IPS-11a (cell line): ENCODE results near the gene SLC25A23.
A peak's percentile ranks its signal among the peaks of the same experiment; 100 is the strongest.

Experiments used
- H3K4me3 ChIP-seq: one replicate; pipeline ENCODE4 v1.5.1; 2013; ENCODE audit warnings: low read depth, low read length, control low read depth

The SLC25A23 gene

DNA sequence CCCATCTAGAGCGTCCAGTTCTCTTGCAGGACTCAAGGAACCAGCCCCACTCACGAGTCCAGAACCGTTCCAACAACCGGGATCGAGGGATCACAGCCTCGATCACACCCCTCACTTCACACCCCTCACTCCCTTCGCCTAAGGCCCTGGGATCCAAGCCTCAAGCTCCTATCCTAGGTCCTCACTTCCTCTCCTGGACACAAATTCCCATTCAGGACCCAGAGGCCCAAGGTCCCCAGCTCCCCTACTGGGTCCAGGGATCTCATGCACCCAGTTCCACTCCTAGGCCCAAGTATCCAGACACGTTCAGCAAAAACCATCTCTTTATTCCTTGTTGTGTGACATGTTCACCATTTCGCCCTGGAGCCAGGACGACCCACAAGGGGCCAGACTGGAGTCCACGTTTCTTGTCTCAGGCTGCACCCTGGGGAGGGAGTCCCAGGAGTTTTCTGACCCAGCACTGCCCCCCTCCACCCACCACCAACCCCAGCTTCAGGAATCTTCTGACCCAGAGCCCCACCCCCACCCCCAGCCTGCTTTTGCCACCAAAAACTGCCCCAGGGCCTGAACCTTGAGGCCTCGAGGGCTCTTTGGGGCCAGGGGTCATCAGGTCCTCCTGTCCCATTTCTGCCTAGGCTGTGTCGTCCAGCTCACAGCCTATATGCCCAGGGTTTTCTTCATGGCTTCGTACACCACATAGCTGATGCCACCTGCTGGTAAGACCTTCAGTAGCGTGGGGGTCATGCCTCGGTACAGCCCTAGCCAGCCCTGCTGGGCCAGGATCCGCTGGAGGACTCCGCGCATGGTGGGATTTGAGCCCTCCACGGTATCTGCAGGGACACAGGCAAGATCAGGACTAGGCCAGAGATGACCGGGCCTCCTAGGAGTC is 33.6 kb downstream of the SLC25A23 start:
- H3K4me3 ChIP-seq: no peak overlapping the region

GRCh38 chr19:6424939-6425731 is 34.5 kb downstream of the SLC25A23 start:
- H3K4me3 ChIP-seq: no peak overlapping the region

DNA sequence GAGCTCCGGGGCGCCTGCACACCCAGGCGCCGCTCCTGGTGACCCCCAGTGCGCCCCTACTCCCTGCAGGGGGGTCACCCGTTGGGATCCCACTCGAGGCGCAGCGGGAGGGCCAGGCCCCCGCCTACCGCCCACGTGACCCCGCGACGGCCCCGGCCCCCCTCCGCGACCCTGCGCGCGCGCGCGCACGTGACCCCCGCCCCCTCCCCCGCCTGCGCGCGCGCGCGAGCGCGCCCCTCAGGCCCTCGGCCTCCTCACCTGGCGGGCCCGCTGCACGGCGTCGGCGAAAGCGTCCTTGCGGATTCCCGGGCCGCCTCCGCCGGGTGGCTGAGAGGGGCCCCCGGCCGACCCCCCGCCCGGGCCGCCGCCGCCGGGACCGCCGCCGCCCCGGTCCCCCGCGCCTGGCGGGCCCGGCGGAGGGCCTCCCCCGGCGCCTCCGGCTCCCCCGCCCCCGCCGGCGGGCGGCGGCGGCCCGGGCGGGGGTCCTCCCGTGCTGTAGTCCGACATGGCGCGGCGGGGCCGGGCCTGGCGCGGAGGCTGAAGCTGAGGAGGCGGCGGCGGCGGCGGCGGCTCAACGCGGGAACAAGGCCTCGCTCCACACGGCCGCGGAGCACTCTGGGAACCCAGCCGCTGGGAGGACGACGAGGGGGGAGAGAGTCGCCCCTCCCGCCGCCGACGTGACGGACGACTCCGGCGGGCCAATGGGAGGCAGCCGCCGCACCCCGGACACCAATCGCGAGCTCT is 35.2 kb downstream of the SLC25A23 start, which contains the start of gene KHSRP:
TSS of gene KHSRP (minus strand) at position 617 of the 744 bp plus-strand sequence. CDS start at position 507, 110 bp downstream.
- H3K4me3 ChIP-seq: peak within 1 kb of the TSS; percentile 97

DNA sequence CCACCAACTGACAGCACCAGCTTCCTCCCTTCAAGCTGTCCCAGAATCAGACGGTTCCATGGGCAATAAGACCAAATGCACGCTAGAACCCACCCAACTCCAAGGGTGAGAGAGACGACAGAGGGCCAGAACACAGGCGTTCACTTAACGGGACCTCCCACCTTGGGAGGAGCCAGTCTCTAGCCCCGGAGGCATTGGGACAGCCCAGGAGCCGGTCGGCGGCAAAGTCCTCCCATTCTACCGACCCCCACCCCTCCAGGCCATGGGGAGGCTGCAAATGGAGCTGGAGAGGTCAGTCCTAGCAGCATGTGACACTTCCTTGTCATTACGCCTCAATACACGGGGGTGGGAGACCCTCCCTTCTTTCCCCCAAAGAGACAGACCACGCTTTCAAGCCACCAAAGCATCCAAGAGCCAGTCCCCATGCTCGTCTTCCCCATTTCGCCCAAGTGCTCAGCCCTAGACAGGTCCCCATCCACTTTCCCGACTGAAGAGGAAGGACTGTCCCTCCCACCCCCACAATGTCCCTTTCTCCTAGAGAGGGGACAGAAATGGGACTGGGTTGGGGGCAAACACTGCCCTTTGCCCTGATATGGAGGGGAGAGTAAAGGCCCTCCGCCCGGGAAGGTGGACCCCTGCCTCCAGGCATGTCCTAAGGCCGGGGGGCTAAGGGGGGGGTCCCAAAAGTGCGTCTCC is 35.9 kb downstream of the SLC25A23 start:
- peak overlapping the region; percentile 97 for H3K4me3 ChIP-seq

DNA sequence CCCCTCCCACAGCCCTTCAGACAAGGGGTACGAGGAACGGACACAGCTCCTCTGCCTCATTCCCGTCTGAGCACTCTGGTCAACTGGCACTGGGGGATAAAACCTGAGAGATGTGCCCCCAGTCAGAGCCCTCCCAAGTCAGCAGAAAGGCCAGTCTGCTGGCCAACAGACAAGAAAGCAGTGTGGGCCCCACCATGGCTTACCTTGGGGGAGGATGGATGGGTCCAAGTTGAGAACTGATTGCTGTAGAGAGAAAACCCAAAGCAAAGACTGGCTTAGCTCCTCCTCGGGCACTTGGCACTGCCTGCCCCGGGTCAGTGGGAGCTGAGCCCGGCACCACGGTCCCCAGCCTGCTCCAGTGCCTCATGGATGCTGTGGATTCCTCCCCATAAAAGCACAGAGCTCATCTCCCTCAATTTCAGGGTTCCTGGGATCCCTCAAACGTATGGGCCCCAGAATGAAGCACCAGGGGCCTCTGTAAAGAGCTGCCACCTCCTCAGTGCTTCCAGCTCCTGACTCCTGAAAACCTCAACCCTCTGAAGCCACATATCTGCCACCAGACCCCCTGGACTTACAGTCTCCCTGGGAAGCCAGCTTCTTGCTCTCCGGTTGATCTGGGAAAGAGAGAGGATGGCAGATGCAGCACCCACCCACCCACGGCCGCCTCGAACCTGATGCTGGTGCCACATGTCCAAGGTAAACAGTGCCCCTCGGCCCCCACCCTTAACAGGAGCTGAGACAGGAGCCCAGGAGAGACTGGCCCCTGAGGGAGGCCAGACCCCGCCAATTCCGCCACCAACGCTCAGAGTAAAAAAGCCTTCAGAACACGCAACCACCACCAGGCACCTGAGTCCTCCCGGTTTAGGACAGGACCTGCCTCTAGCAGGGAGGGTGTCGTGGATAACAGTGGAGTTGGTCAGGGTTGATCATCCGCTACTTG is 38.2 kb downstream of the SLC25A23 start:
- no peak overlapping the region for H3K4me3 ChIP-seq

- H3K4me3 ChIP-seq: no peak overlapping the region
Measured at GRCh38 chr19:6418562-6418932, 41.0 kb downstream of the SLC25A23 start.

DNA sequence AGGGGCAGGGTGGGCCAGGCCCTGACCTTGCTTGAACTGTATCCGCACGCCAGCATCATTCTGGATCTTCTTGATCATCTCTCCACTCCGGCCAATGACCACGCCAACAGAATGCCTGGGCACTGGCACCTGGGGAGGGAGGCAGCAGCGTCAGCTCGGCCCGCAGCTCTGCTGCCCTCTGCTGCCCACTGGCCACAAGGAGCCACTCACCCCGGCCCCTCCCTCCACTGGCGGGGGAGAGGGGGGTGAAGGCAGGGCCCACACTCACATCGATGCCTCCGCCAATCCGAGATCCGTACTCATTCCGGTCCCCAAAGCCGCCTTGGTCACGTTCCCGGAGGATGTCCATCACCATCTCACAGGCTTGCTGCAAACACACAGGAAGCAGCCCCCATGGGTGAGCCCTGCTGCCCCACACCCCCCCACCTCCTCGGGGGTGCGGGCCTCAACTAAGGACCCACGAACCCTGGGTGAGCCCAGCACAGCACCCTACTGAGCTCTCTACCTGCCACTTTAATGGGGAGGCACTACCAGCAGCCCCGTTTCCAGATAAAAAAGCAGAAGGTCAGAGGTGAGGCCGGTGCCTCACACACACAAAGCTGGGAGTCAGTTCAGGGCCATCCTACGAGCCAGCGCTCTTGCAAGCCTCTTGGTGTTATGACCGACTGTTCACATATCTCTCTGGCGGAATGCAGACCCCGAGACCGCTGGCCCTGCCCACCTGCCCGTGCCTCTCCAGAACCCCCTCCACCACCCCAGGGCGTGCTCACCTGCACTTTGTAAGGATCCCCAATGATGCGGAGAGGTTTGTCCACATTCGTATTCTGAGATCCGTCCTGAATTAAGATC is 41.7 kb downstream of the SLC25A23 start:
- no peak overlapping the region for H3K4me3 ChIP-seq

GRCh38 chr19:6416658-6417405 is 42.8 kb downstream of the SLC25A23 start:
- no peak overlapping the region for H3K4me3 ChIP-seq

DNA sequence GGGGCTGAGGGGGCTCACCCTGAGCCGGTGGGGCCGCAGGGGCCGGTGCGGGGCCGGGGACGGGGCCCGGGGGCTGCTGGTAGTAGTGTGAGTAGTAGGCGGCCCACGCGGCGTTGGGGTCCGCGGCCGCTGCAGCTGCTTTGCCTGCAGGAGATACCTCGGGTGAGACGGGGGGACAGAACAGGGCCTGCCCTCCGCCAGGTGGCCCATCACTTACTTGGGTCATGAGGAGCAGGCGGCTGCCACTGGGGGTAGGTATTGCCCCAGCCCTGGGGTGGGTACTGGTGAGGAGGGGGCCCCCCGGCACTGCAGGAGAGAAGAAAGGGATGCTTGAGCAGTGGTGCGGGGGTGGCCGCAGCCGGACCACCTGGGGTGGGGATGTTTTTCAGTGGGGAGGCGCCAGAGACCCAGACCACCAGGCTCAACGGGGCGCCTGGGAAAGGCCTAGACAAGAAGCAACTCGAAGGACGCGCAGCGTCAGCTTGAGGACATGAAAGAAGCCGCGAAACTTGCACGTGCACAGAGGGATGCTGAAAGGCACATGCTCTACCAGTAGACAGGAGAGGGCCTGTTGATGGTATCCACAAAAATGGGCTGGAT is 43.9 kb downstream of the SLC25A23 start:
- no peak overlapping the region for H3K4me3 ChIP-seq

DNA sequence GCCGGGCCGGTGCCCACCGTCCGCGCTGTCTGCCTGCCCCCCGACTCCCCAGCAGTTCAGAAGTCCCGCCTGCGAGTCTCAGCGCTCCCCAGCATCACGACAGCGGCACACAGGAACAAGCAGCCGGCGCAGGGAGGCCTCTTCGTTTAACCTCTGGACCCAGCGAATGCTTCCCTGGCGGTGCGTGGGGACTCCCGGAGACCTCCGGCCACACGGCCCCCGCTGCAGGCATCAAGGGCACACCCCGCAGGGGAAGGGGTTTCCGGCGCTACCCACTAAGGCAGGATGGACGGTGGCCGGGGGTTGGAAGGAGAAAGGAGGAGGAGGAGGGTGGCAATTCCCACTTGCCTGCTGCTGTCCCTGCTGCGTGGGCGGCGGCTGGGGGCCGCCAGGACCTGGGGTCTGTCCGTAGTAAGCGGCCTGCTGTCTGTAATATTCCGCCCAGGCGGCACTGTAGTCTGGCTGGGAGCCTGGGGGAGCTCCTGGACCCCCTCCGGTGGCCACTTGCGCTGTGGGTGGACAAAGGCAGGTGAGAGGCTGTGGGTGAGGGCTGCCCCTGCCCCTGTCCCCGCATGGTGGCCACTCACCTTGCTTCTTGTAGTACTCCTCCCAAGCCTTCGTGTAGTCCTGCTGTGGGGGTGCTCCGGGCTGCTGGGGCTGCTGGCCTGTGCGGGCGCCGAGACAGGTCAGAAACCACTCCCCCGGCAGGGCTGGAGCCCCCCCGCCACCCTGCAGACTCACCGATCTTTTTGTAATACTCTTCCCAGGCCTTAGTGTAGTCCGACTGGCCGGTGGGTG is 44.6 kb downstream of the SLC25A23 start:
- H3K4me3 ChIP-seq: no peak overlapping the region

DNA sequence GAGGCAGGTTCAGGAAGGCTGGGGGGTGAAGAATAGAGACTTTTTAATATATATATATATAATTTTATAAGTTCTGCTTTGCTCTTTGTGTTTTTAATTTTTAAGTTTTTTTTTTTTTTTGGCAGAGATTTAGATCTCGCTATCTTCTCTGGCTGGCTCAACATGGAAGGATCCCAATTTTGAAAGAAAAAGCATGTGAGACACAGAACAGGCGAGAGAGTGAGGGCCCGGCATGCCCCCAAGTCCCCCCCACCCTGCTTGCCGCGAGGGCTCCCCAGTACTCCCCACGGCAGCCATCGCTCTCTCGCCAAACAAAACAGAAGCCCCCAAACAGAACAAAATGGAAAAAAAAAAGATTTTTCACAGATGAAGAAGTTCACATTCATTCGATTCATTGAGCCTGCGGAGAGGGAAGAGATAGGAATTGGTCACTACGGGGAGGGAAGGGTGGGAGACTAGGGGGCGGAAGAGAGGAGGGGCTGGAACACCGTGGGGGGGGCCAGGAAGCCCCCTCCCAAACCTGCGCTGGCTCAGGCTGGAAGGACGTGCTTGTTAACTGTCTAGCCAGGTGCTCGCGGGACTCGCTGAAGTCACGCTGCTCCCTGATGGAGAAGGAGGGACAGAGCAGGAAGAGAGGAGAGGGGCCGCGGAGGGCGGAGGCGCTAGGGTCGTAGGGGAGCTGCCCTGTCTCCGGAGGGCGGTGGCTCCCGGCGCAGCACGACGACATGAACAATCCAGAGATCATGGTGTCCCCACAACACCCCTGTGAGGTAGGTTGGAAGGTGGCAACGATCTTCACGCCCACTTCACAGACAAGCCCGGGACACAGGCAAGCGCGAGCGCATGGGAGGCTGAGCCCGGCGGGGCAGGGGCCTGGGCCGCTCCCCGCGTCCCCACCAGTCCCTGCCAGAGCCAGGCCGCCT is 45.6 kb downstream of the SLC25A23 start:
- no peak overlapping the region for H3K4me3 ChIP-seq

DNA sequence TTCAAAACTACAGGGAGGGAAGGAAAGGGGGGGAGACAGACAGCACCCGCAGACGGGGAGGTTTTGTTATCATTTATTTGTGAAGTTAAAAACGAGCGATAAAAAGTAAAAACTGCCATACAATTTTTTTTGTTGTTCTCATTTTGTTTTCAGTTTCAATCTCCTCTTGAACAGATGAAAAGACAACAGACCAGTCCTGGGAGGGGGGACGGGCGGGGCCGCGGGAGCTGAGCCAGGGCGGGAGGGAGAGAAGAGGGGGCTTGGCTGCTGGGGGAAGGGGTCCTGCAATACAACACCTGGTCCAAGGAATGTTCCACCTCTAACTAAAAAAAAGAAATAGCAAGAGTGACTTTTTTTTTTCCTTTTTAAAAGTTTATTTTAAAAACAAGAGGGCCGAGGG is 46.3 kb downstream of the SLC25A23 start:
- H3K4me3 ChIP-seq: no peak overlapping the region

DNA sequence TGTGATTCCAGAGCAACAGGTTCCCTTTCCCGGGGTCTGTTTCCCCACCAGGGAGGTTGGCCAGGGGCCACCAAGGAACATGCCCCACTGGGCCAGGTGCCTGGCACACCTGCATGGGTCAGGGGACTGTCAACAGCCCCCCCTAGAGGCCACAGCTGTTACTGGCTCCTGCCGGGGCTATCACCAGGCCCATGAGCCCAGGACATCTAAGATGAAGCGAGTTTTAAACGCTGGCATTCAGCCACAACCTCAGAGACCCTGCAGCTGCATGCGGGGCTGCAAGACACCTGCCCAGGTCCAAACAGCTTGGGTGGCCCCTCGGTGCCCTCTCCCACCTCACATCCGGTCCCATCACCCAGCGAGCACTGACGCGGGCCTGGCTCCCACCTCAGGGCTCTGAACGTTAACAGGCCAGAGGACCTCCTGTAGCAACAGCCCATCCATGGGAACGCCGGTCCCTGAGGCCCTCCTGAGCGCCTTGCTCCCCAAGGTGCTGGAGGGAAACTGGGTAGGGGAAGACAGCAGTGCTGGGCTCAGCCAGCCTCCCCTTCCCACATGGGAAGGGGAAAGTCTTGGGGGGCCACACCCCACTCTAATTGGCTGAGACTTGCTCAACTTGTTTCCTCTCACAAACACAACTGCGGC is 47.0 kb downstream of the SLC25A23 start:
- H3K4me3 ChIP-seq: no peak overlapping the region

- no peak overlapping the region for H3K4me3 ChIP-seq
Measured at GRCh38 chr19:6412061-6412446, 47.5 kb downstream of the SLC25A23 start.

GRCh38 chr19:6409346-6409745 is 50.2 kb downstream of the SLC25A23 start:
- H3K4me3 ChIP-seq: no peak overlapping the region
